DOHH2 (cell line): ENCODE results near the gene SRPRA.

Experiments
- CTCF ChIP-seq: fragments of 200-600 bp; sonication (generic); IDR thresholded peaks from one replicate; pipeline ENCODE4 v1.5.1; 2014; ENCODE audit warnings: antibody characterized with exemption, mild to moderate bottlenecking, low read depth, low read length; ENCODE audit not compliant: poor library complexity, severe bottlenecking
- EZH2phosphoT487 ChIP-seq: fragments of 200-600 bp; sonication (generic); IDR thresholded peaks from 2 replicates; pipeline ENCODE4 v1.6.1; 2017; ENCODE audit warnings: borderline replicate concordance, mild to moderate bottlenecking, antibody characterized with exemption, low read length, moderate library complexity, mixed read lengths

- TF ChIP-seq CTCF (no peak), EZH2phosphoT487 (no peak)
These were observed 44.3 kb upstream of the SRPRA start for GRCh38 chr11:126312961-126313360.
